Measurements from ENCODE around the gene HS1BP3.

Gene HS1BP3

DNA sequence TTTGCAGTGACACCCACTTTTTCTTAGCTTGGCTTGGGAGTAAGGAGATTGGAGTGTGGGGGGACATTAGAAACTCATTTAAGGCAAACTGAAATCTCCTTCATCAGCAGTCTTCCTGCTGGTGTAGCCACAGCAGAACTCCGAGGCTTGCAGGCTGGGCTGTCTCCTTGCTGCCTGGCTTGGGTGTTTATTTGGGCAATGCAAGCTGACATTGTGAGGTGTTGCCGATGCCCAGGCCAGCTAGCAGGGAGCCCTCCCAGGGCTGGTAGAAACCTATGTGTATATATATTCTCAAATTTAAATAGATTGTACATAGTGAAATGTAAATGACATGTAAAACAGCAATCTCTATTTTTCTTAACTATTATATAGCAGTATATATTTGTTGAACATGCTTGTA, 27.9 kb upstream of the HS1BP3 start:
- TF ChIP-seq, protein P1, sequence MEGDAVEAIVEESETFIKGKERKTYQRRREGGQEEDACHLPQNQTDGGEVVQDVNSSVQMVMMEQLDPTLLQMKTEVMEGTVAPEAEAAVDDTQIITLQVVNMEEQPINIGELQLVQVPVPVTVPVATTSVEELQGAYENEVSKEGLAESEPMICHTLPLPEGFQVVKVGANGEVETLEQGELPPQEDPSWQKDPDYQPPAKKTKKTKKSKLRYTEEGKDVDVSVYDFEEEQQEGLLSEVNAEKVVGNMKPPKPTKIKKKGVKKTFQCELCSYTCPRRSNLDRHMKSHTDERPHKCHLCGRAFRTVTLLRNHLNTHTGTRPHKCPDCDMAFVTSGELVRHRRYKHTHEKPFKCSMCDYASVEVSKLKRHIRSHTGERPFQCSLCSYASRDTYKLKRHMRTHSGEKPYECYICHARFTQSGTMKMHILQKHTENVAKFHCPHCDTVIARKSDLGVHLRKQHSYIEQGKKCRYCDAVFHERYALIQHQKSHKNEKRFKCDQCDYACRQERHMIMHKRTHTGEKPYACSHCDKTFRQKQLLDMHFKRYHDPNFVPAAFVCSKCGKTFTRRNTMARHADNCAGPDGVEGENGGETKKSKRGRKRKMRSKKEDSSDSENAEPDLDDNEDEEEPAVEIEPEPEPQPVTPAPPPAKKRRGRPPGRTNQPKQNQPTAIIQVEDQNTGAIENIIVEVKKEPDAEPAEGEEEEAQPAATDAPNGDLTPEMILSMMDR (IDR thresholded peaks at IDR 0.05; ENCODE audit: control insufficient read depth, insufficient read depth, low read depth, low read length, missing control alignments): no peak
- DNase-seq (ENCODE audit: low read depth): no peak
- H3K4me3 ChIP-seq (ENCODE audit: control insufficient read depth, low read depth, low read length): no peak overlapping the region

DNA sequence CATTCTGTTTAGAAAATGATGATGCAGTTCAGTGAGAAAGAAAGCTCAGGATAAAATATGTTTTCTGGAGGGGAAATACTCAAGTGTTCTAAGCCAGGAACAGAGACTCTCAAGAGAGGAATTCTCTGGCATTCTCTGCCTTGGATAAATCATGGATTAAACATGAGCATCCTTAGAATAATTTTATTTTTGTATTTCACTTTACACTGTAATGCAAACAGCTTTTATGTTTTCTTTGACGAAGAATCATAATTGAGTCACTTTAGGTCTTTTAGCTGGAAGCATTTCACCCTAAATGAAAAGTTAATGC, 27.1 kb upstream of the HS1BP3 start:
- DNase-seq (ENCODE audit: low read depth): no peak
- TF ChIP-seq, protein P1 (IDR thresholded peaks at IDR 0.05; ENCODE audit: control insufficient read depth, insufficient read depth, low read depth, low read length, missing control alignments): no peak
- no peak overlapping the region for H3K4me3 ChIP-seq (ENCODE audit: control insufficient read depth, low read depth, low read length)

DNA sequence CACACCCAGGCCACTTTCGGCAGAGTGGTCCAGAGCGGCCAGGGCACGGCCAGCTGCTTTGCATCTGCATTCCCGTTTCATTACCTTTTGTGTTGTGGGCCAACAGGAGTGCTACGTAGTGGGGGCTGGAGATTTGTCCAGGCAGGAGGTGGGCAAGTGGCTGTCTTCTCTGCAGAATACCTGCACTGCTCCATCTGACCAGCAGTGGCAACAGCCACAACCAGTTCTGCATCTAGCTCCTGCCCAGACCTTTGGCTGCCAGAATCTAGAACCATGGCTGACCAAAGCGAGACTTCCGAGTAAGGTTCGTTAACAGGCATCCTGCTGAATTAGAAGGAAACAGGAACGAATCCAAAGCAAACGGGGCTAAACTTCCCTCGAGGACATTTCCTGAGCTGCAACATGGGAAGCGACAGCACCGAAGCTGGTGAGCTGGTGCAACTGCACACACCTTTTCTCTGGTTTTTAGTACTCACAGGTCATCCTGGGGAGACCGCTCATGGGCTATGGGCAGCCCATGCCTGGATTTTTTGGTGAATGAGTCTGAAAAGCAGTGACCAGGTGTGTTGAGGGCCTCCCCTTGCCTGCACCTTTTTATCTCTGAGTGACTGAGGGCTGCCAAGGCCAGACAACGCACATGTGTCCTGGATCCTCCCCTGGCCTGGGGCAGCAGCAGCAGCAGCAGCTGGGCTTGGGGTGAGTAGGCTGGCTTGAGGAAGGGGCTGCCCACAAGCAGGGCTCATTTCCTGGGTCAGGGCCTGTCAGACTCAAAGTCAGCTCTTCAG, 26.6 kb upstream of the HS1BP3 start:
- no peak for DNase-seq (ENCODE audit: low read depth)

DNA sequence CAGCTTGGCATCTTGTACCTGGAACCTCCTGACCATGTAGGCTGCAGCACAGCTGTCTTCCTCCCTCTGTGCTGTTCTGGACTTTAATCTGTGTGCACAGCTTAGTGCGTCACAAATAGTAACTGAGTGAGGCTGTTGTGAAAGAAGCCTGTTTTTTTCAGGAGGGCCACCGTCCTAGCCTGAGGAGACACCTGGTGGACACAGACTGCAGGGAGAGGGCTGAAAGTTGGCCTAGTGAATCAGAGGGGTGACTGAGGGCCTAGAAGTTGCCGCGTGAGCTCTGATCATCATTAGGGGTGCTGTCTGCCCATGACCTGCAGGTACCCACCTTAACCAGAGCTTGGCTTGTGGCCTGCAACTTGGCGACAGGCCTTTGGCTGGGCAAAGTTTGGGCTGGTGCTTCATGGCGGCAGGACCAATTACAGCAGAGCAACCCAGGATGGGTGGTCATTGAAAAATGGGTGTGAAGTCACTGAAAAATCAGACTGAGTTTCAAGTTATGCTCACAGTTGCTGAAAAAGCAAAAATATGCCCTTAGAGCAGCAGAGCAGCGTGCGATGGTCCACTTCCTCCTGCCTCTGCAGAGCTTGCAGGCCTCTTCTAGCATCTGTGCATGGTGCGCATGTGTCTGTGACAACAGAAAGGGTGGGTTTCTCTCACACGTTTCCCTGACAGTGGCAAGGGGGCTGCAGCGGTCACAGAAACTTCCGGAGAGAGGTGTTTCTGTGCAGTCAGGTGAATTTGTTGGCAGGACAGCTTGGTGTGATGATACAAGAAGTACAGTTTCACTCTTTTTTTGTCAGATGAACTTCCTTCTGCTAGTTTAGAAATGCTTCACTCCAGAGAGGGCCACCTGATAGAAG, 25.7 kb upstream of the HS1BP3 start:
- H3K4me3 ChIP-seq (ENCODE audit: control insufficient read depth, low read depth, low read length): no peak overlapping the region
- TF ChIP-seq, protein P1 (IDR thresholded peaks at IDR 0.05; ENCODE audit: control insufficient read depth, insufficient read depth, low read depth, low read length, missing control alignments): no peak
- DNase-seq (ENCODE audit: low read depth): no peak

More for the DNA sequence above, 26.6 kb upstream of the HS1BP3 start:
- TF ChIP-seq, protein P1 (IDR thresholded peaks at IDR 0.05; ENCODE audit: control insufficient read depth, insufficient read depth, low read depth, low read length, missing control alignments): no peak
- no peak overlapping the region for H3K4me3 ChIP-seq (ENCODE audit: control insufficient read depth, low read depth, low read length)

DNA sequence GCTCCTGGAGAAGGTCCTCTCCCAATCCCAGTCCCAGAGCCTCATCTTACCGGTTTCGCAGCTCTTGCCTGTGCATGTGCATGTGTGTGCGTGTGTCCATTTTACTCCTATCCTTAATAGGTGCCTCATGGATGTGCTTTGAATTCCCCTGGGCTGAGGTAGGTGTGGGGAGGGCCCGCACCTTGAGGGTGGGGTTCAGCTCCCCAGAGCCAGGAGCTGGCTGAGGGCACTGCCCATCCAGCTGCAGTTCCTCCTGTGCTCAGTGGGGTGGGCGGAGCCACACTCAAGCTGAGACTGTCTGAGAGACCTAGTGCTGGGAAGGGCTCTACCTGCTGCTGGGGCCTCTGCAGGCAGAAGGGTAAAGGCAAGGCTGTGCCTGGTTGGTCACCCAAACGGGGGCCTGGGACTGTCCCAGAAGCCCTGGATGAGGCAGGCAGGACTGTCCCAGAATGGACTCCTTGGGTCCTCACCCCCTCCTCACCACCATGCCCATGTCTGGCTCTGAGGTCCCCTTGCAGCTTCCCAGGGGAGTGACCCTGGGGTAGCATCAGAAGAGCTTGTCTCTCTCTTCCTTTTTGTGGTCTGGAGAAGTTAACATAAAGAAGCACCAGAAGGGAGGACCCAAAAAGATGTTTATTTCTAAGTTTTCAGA, 24.9 kb upstream of the HS1BP3 start:
- no peak overlapping the region for H3K4me3 ChIP-seq (ENCODE audit: control insufficient read depth, low read depth, low read length)
- DNase-seq (ENCODE audit: low read depth): no peak

More for the DNA sequence above, 24.9 kb upstream of the HS1BP3 start:
- TF ChIP-seq, protein P1 (IDR thresholded peaks at IDR 0.05; ENCODE audit: control insufficient read depth, insufficient read depth, low read depth, low read length, missing control alignments): no peak
